Left ventricle myocardium superior (tissue), 1 donor: ENCODE results near the gene PHAX. TPM values are rescaled to one million over a fixed set of nuclear protein-coding genes. Genes with fewer than 3 reads are reported as not detected.
A peak's percentile ranks its signal among the peaks of the same experiment; 100 is the strongest.
"Not testable (repeated sequence)": the region's sequence is repeated elsewhere in the genome, so short reads cannot be mapped to it uniquely, and the experiment has no call there.

Experiments used
- ATAC-seq: fragments of 200-7000 bp; cut with Tn5 transposase; one replicate; pipeline ENCODE4 v1.9.1; 2020; ENCODE audit warnings: mild to moderate bottlenecking, moderate library complexity
- DNase-seq: peaks from one replicate; pipeline ENCODE4 v3.0.0-alpha.2; 2020
- intact Hi-C: fragments of 100-400 bp; cut with micrococcal nuclease; formaldehyde crosslinking; loops from one replicate; pipeline ENCODE4 v1.11.0; 2022
- total RNA-seq: library from RNA; stranded (reverse); fragmentation: NEBNext Ultra II Directional; extraction: Animal tissue kit (Norgen Biotek cat#: 25700); gene quantifications from one replicate; pipeline ENCODE4 v1.2.1, GENCODE V29; 2021
- donor health status: DM: no; HTN: yes; CAD: no; lungs with severe emphysema.

The PHAX gene
- total RNA-seq, 1 donor from 2014 or later: 31.7 TPM

DNA sequence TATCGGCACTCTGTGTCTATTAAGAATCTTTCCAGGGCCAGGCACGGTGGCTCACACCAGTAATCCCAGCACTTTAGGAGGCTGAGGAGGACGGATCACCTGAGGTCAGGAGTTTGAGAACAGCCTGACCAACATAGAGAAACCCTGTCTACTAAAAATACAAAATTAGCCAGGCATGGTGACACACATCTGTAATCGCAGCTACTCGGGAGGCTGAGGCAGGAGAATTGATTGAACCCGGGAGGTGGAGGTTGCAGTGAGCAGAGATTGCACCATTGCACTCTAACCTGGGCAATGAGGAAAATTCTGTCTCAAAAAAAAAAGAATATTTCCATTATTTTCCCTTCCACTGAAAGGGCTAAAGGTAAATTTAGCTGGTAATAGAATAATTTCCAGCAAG, 49.0 kb downstream of the PHAX start:
- DNase-seq, intact Hi-C loops, ATAC-seq: not testable (repeated sequence)

DNA sequence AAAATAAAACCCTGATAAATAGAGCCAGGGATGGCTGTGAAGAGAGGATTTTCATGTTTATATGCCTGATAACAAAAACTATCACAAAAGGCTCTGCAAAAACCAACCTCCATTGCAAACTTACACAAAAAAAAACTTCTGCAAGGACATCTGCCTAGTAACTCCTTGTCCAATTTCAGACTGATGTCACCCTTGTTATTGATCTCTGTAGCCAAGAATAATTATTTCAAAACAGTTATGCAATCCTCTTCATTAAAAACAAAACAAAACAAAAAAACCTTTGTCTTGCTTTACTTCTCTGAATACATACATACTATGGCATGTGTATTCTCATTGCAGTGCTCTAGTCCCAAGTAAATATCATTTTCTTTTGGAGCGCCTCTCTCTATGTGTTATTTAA, 49.7 kb downstream of the PHAX start:
- intact Hi-C loops: no loop called here
- ATAC-seq (no peak), DNase-seq (no peak)

DNA sequence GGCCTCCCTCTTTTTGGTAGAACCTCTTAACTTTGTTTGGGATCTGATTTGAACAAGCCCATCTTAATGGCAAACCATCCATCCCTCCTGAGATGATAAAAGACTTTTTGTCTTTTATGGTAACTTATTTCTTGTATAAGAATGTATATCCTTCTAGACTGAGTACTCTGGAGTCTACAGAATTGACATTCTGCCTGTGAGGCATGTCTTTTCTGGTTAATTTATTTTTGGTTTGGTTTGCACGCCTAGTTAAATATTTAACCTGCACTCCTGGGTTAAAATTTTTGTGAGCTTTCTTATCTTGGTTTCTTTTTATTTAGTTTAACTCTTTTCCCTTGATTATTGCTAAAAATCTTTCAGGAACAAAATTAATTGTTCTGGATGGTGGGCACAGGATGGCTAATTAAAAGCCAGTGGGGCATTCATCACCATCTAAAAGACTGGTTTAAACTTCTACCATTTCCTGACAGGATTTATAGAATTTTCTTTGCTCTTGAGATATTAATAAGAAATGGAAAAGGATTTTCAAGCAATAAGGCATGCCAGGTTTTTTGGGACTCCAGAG, 50.3 kb downstream of the PHAX start:
- ATAC-seq (no peak), DNase-seq (no peak)
- intact Hi-C loops: no loop called here

DNA sequence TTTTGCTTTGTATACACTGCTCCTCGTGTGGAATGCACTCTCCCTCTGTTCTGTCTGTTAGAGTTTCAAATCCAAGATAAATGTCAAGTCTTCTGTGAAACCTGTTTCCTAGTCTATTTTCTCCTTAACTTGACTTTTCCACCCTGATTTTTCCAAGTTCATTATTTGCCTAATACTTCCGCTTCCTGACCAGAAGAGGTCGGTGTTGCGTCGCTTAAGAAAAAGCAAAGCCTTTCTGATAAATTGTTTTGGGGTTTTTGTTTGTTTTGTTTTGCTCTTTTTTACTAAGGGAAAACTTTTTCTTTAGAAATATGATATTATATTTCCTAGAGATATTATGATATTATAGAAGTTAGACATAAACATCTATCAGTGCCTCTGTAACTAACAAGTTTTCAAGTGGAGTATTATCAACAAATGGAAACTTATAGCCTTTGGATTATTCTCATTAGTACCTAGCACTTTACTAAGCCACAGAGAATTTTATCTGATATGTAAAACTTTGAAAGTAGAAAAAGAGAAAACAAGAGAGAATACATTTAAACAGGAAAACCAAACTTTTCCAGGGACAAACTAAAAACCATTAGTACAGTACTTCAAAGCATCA, 55.8 kb downstream of the PHAX start:
- ATAC-seq (no peak), DNase-seq (no peak)
- intact Hi-C loops: no loop called here

DNA sequence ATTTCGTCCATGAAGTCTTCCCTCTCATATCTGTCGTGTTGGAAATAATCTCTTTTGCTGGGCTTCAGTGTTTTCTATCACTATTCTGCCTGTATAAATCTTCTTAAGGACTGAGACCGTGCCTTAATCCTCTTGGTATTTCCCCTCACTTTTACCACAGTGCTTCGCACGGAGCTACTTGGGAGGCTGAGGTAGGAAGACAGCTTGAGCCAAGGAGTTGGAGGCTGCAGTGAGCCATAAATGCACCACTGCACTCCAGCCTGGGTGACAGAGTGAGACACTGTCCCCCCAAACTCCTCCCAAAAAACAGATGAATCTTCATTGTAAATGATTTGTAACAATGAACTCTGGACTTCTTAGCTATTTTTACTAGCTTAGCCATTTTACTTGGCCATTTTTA, 57.8 kb downstream of the PHAX start:
- DNase-seq: no peak
- ATAC-seq: no peak
- intact Hi-C loops: no loop called here

DNA sequence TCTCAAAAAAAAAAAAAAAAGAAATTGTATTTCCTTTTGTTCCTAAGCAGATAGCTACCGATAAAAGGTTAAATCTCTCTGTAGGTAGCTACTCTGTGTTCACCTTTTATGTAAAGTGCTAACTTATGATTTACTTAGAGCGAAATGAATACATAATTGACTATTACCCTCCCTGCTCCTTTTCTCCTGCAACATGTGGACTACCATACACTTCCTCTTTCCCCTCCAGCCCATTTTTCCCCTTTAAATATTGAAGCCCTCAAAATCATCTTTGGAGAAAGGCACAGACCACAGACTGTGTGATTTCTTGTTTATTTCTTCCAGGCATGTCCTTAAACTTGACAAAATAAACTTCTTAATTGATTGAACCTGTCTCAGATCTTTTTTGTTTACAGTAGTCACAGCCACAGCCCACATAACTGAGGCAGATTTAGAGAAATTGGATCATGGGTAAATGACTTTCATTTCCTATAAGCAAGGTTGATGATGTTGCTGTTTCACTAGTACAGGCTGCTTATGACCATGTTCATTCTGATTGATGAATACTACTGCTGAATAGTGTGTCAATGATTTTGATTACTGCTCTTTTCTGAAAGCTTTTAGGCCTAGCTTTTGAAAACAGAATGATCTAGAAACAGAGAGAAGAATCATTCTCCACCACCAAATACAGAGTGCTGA, 59.2 kb downstream of the PHAX start:
- ATAC-seq (no peak), DNase-seq (no peak)
- intact Hi-C loops: no loop called here

DNA sequence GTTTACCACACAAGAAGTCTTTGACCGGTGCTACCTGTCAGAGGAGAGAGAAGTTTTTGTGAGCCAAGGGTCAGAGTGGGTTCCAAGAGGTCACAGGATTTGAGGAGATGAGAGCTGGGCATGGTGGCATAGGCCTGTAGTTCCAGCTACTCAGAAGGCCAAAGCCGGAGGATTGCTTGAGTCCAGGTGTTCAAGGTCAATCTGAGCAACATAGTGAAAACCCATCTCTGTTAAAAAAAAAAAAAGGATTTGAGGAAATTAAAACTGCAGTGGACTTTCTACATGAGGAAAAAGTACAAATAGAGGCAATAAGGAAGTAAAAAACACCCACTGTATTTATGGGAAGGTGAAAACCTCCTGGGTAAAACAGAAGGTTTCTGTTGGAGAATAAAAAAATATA, 63.8 kb downstream of the PHAX start:
- intact Hi-C loops: no loop called here
- ATAC-seq (no peak), DNase-seq (no peak)

DNA sequence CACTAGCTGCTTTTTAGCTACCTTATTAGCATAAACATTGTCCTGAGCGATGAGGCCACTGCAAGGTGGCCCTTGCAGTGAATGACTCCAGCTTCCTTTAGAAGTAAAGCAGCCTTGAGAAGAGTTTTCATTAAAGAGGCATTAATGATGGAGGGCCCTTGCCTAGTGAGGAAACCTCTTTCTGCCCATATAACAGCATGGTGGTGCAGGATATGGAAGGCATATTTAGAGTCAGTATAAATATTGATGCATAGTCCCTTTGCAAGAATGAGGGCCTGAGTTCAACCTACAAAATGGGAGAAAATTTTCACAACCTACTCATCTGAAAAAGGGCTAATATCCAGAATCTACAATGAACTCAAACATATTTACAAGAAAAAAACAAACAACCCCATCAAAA, 69.4 kb downstream of the PHAX start:
- DNase-seq, intact Hi-C loops, ATAC-seq: not testable (repeated sequence)

DNA sequence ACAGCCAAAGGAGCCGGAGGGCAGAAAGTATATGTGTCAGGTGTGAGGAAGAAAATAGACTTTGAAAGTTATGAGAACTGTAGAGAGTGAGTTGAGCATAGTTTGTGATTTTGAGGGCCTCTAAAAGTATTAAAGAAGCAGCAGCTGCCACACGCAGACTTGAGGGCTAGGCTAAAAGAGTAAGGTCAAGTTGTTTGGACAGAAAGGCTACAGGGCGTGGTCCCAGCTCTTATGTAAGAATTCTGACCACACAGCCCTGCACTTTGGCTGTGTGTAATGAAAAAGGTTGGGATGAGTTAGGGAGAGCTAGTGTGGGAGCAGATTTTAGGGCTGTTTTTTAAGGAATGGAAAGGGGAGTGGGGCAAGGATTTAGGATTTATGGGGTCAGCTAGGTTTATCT, 70.9 kb downstream of the PHAX start:
- ATAC-seq, intact Hi-C loops, DNase-seq: not testable (repeated sequence)

DNA sequence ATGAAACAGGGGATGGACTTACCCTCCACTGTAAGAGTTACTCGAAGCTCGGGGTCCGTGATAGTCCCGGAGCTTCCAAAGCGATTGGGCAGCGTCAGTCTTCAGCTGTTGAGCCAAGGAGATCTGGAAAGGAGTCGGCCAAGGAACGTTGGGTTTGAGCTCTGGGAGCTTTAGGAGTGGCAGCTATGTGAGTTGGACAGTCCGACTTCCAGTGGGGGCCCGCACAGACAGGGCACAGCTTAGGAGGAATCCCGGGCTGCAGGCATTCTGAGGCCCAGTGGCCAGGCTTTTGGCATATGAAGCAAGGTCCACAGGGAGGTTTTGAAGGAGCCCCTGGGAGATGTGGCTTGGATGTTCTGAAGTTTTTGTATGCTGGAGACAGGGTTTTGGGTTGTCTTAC, 72.7 kb downstream of the PHAX start:
- no peak for DNase-seq
- intact Hi-C loops: no loop called here
- no peak for ATAC-seq

DNA sequence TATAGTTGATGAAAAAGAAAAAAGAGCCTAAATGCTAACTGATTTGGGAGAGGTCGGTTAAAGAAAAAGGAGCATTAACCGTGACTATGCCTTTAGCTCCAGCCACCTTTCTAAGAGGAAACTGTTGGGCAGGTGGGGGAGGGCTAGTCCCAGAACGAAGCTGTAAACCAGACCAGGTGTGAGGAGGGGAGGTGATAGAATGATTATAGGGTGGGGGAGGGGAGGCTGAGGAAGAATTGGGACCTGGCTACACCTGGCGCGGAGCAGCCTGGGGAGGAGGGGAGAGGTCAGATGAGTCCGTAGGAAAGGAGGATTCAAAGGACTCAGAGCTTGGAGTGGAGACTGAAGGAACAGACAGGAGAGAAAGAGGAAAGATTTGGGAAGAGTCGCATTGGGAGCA, 73.4 kb downstream of the PHAX start:
- DNase-seq: no peak
- intact Hi-C loops: no loop called here
- ATAC-seq: no peak

DNA sequence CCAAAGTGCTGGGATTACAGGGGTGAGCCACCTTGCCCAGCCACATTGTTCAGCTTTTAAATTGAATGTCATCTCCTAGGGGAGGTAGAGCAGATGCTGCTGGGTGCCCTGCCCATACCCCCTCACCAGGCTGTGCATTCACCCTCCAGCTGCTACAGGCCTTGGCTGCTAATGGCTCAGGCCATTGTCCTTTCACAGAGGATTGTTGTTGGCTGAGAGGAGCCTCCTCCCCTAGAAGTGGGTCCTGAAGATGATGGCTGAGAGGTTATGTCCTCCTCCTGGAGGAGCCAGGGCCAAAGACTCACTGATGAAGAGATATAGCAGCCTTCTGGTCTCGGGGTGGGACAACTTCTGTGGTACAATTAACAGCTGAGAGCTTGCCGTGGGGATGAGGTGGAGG, 74.6 kb downstream of the PHAX start:
- DNase-seq: no peak
- intact Hi-C loops: no loop called here
- ATAC-seq: no peak

DNA sequence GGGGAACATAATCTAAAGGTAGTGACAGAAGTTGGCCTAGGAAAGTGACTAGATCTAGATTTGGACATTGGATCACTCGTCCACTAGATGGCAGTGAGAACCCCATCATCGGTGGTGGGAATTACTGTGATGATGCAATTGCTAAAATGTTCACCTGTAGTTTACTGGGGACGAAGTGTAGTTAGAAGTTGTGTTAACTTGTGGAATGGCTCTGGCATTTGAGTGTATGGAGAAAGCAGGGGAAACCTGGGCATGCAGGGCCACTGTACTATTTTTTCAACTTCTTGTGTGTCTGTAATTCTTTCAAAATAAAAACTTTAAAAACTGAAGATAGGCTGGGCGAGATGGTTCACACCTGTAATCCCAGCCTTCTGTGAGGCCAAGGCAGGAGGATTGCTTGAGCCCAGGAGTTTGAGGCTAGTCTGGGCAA, 75.5 kb downstream of the PHAX start:
- DNase-seq (no peak), ATAC-seq (peak; percentile 70)
- intact Hi-C loops: no loop called here

Other genes starting within 250 kb of the PHAX start
- gene GRAMD2B, start 177.5 kb upstream of the PHAX start, total RNA-seq: 35.2 TPM
- 33.7 TPM for gene ALDH7A1, start 5.7 kb upstream of the PHAX start, total RNA-seq
- gene LMNB1, start 176.2 kb downstream of the PHAX start, total RNA-seq: 2.3 TPM